HepG2 (cell line): ENCODE measurements around the gene ORC6. TPM values are rescaled to one million over a fixed set of nuclear protein-coding genes. Genes with fewer than 3 reads are reported as not detected.

Source experiments
- ATAC-seq: fragments of 200-7000 bp; cut with Tn5 transposase; 3 replicates; pipeline ENCODE4 v1.9.1; 2020; ENCODE audit warnings: mild to moderate bottlenecking, moderate library complexity
- BruUV-seq: library from RNA; stranded (reverse); fragments of 400-500 nt; replicated peaks from 2 replicates; lab custom pipeline; 2021; lab: Mats Ljungman, UMichigan
- CTCF ChIA-PET: fragments of 300-600 bp; formaldehyde crosslinking; extraction: SDS; loops from one replicate; lab custom pipeline; 2021; ENCODE audit warnings: low total read pairs, inconsistent platforms, low intra/inter-chr PET ratio; lab: Yijun Ruan, JAX
- POLR2A ChIA-PET: fragments of 350-600 bp; sonication (Branson Sonifier 250); formaldehyde crosslinking; loops from one replicate; lab custom pipeline; 2020; ENCODE audit warnings: antibody characterized with exemption, inconsistent platforms; lab: Yijun Ruan, JAX
- DNase-seq: peaks from one replicate; pipeline ENCODE4 v3.0.0-alpha.2; 2015; ENCODE audit warnings: low spot score
- FAIRE-seq: peaks from 3 replicates; lab custom pipeline; 2011; peaks lifted over from hg19 to GRCh38; lab: Jason Lieb, UNC
- H2AFZ ChIP-seq: one replicate; pipeline ENCODE4 v1.6.1; 2011; ENCODE audit warnings: low read length, inconsistent platforms
- H3K27ac ChIP-seq: fragments of 300-600 bp; 3 replicates; pipeline ENCODE4 v1.8.0; 2011; ENCODE audit warnings: mixed run types, mild to moderate bottlenecking, mixed read lengths, low read length, inconsistent platforms; ENCODE audit not compliant: insufficient read depth; ENCODE audit errors: extremely low read length
- H3K27me3 ChIP-seq, 2 experiments: fragments of 200-600 bp in 1 of 2; 2 replicates in 1 of 2; 3 replicates in 1 of 2; pipeline versions ENCODE4 v1.6.0 to v1.8.0; 2011; ENCODE audit warnings: low read length in 2 of 2, mild to moderate bottlenecking in 2 of 2, moderate library complexity in 2 of 2, inconsistent platforms in 1 of 2; ENCODE audit not compliant: insufficient read depth in 2 of 2, control insufficient read depth in 1 of 2
- H3K36me3 ChIP-seq, 2 experiments: fragments of 200-600 bp in 1 of 2; replicated peaks in 1 of 2; 2 replicates in 1 of 2; 3 replicates in 1 of 2; pipeline versions ENCODE4 v1.5.1 to v1.8.0; 2011; ENCODE audit warnings: low read length in 2 of 2, inconsistent platforms in 1 of 2; ENCODE audit not compliant: insufficient read depth in 2 of 2, control insufficient read depth in 1 of 2
- H3K4me1 ChIP-seq: 2 replicates; pipeline ENCODE4 v1.5.1; 2012; ENCODE audit warnings: low read length, inconsistent platforms; ENCODE audit not compliant: insufficient read depth
- H3K4me2 ChIP-seq: 2 replicates; pipeline ENCODE4 v1.6.0; 2011; ENCODE audit warnings: low read depth, low read length, inconsistent platforms
- H3K4me3 ChIP-seq, 3 experiments: fragments of 200-600 bp in 1 of 3; sonication (generic), shearing (Covaris generic) in 1 of 3; replicated peaks in 1 of 3; 2 replicates each; pipeline ENCODE4 v1.5.1; 2011 to 2016; ENCODE audit warnings: low read length in 3 of 3, inconsistent platforms in 2 of 3, low read depth in 2 of 3, mild to moderate bottlenecking in 2 of 3, control low read depth in 1 of 3, mixed read lengths in 1 of 3; ENCODE audit not compliant: insufficient read depth in 1 of 3
- H3K79me2 ChIP-seq: one replicate; pipeline ENCODE4 v1.6.1; 2011; ENCODE audit warnings: low read length, inconsistent platforms; ENCODE audit not compliant: insufficient read depth
- H3K9ac ChIP-seq: 2 replicates; pipeline ENCODE4 v1.6.0; 2011; ENCODE audit warnings: mild to moderate bottlenecking, low read depth, low read length, inconsistent platforms; ENCODE audit not compliant: insufficient read depth
- H3K9me3 ChIP-seq: 2 replicates; pipeline ENCODE4 v1.5.1; 2012; ENCODE audit warnings: mild to moderate bottlenecking, low read length
- H4K20me1 ChIP-seq: 2 replicates; pipeline ENCODE4 v1.6.0; 2011; ENCODE audit warnings: inconsistent platforms, mild to moderate bottlenecking, low read length, moderate library complexity; ENCODE audit not compliant: insufficient read depth
- KAT8 ChIP-seq: IDR thresholded peaks from 2 replicates; pipeline ENCODE4 v1.6.1; 2016; ENCODE audit warnings: missing genetic modification reagents, missing compliant biosample characterization
- LRRFIP1 ChIP-seq: sonication (generic); formaldehyde crosslinking; conservative IDR thresholded peaks from 2 replicates; pipeline ENCODE4 v1.4.0; 2020; ENCODE audit warnings: missing genetic modification reagents
- MAFK ChIP-seq, 2 experiments: IDR thresholded peaks in 1 of 2; conservative IDR thresholded peaks in 1 of 2; 2 replicates each; pipeline ENCODE4 v1.6.1; 2011; ENCODE audit warnings: improper control_type of control experiment in 2 of 2, low read length in 2 of 2
- MIER2 ChIP-seq: IDR thresholded peaks from 2 replicates; pipeline ENCODE4 v1.6.1; 2016; ENCODE audit warnings: missing biosample characterization, missing genetic modification reagents
- ZBTB1 ChIP-seq: sonication (generic); formaldehyde crosslinking; IDR thresholded peaks from 2 replicates; pipeline ENCODE4 v1.4.0; 2020; ENCODE audit warnings: missing genetic modification reagents, borderline replicate concordance
- ZFP91 ChIP-seq: sonication (generic); formaldehyde crosslinking; IDR thresholded peaks from 2 replicates; pipeline ENCODE4 v1.9.0; 2022; ENCODE audit warnings: missing genetic modification reagents, mild to moderate bottlenecking, borderline replicate concordance
- ZNF317 ChIP-seq: sonication (generic); formaldehyde crosslinking; IDR thresholded peaks from 2 replicates; pipeline ENCODE4 v1.5.0; 2020; ENCODE audit warnings: mild to moderate bottlenecking, missing genetic modification reagents
- ZNF343 ChIP-seq: sonication (generic); formaldehyde crosslinking; IDR thresholded peaks from 2 replicates; pipeline ENCODE4 v1.4.0; 2020; ENCODE audit warnings: mild to moderate bottlenecking, missing genetic modification reagents
- ZNF501 ChIP-seq: sonication (generic); formaldehyde crosslinking; IDR thresholded peaks from 2 replicates; pipeline ENCODE4 v1.5.1; 2020; ENCODE audit warnings: mild to moderate bottlenecking, moderate library complexity, missing genetic modification reagents
- ZNF563 ChIP-seq: sonication (generic); formaldehyde crosslinking; IDR thresholded peaks from 2 replicates; pipeline ENCODE4 v1.8.0; 2022; ENCODE audit warnings: mild to moderate bottlenecking, moderate library complexity, missing genetic modification reagents
- ZNF709 ChIP-seq: sonication (generic); formaldehyde crosslinking; IDR thresholded peaks from 2 replicates; pipeline ENCODE4 v1.5.0; 2020; ENCODE audit warnings: mild to moderate bottlenecking, missing genetic modification reagents
- ZNF772 ChIP-seq: sonication (generic); formaldehyde crosslinking; IDR thresholded peaks from 2 replicates; pipeline ENCODE4 v1.5.0; 2020; ENCODE audit warnings: mild to moderate bottlenecking, missing genetic modification reagents
- WGBS: methylation state at CpG from one replicate; pipeline ENCODE4 v1.1.6; 2017; ENCODE audit warnings: low lambda C conversion rate; 5-methylcytosine and 5-hydroxymethylcytosine counted together
- in situ Hi-C: cut with HindIII; loops from 2 replicates; pipeline ENCODE4 v1.10.0; 2017; ENCODE audit warnings: low pct_unique_long_range_greater_than_20kb; ENCODE audit not compliant: extremely low pct_ligation_motif_present
- intact Hi-C: fragments of 100-400 bp; cut with micrococcal nuclease; formaldehyde crosslinking; loops from one replicate; pipeline ENCODE4 v1.10.0; 2022; ENCODE audit not compliant: unreplicated experiment
- polyA plus RNA-seq, 8 experiments: library from polyadenylated mRNA; depleted of rRNA in 3 of 8; stranded (reverse) in 7 of 8; unstranded in 1 of 8; fragments of >200 nt; fragmentation: Illumina TruSeq in 4 of 8; extraction: Trizol in 4 of 8; gene quantifications; 2 replicates each; pipeline versions ENCODE4 v1.2.1 to v1.2.3, GENCODE V29; 2011 to 2016; ENCODE audit warnings: low read depth in 4 of 8, missing spikeins in 1 of 8, mixed read lengths in 1 of 8; ENCODE audit not compliant: insufficient read depth in 1 of 8
- total RNA-seq, 5 experiments: library from RNA; depleted of rRNA; stranded (reverse); fragments of >200 nt; fragmentation: Illumina TruSeq; extraction: Trizol; gene quantifications; 2 replicates each; pipeline ENCODE4 v1.2.3, GENCODE V29; 2016; ENCODE audit warnings: low read depth in 1 of 5

Gene ORC6
- total and polyA plus RNA-seq, 2 of the 13 experiments (the other 11 are each of a cell fraction or from before 2014, with no cell fraction given) = 34.2 to 69.8 TPM

- TF ChIP-seq LRRFIP1 (CRISPR knock-in tag) = no peak
- no peak for TF ChIP-seq ZNF501 (CRISPR knock-in tag)
- TF ChIP-seq ZNF709 (CRISPR knock-in tag) = no peak
- TF ChIP-seq ZNF772 (CRISPR knock-in tag) = no peak
- TF ChIP-seq KAT8 (CRISPR knock-in tag) = no peak
Observed at GRCh38 chr16:46720619-46721018, 31.2 kb downstream of the ORC6 start (continued).

GRCh38 chr16:46721885-46722284 lies 32.4 kb downstream of the ORC6 start:
- no peaks in the 10 kb centered on the region for H3K36me3 ChIP-seq
- no peak overlapping the region for H3K4me2 ChIP-seq
- ChIA-PET POLR2A (no interaction called here), CTCF (no interaction called here)
- H3K27me3 ChIP-seq = 0 out of 5 replicates have a peak, but pooled peaks cover 0 to 3% of the 10 kb centered on the region in 2 experiments
- H3K4me3 ChIP-seq = no peak overlapping the region
- intact Hi-C loops = no loop called here
- no peak overlapping the region for H3K9ac ChIP-seq
- H3K9me3 ChIP-seq = no peaks in the 10 kb centered on the region
- 31% methylated on average over 4 of the region's 4 CpGs for WGBS
- no peak for ATAC-seq
- no peak overlapping the region for H3K27ac ChIP-seq
- no peaks in the 10 kb centered on the region for H3K79me2 ChIP-seq
- no peak for FAIRE-seq
- no peak for DNase-seq
- H2AFZ ChIP-seq = no peak overlapping the region
- no peaks in the 10 kb centered on the region for H4K20me1 ChIP-seq
- no peak for TF ChIP-seq ZBTB1
- no peak for TF ChIP-seq ZNF317 (CRISPR knock-in tag)
- TF ChIP-seq MIER2 = no peak
- no peak for TF ChIP-seq ZNF563 (CRISPR knock-in tag)
- no peak for TF ChIP-seq MAFK (conservative IDR thresholded peaks at IDR 0.05 in 1 of 2, IDR thresholded peaks at IDR 0.05 in 1 of 2; ENCODE audit: low read length in 2 of 2)
- no peak for TF ChIP-seq ZNF343 (CRISPR knock-in tag)
- TF ChIP-seq ZFP91 = no peak
- TF ChIP-seq, all 625 proteins: peak for 0
- no peaks in the 10 kb centered on the region for H3K4me1 ChIP-seq
- no TSS peak for BruUV-seq
- in situ Hi-C loops = no loop called here
